Endodermal cell (in vitro differentiated cells): Measurements from ENCODE around the gene PYGB. TPM values are rescaled to one million over a fixed set of nuclear protein-coding genes. Genes with fewer than 3 reads are reported as not detected.

Experiments
- DNase-seq: peaks from one replicate; pipeline ENCODE4 v3.0.0-alpha.2; 2017
- H3K27ac ChIP-seq: 2 replicates; pipeline ENCODE4 v1.5.1; 2013; ENCODE audit warnings: mild to moderate bottlenecking, low read depth, low read length, moderate library complexity
- H3K27me3 ChIP-seq: 2 replicates; pipeline ENCODE4 v1.6.1; 2013; ENCODE audit warnings: mild to moderate bottlenecking, low read length, moderate library complexity; ENCODE audit not compliant: insufficient read depth, control insufficient read depth, poor library complexity, severe bottlenecking
- H3K36me3 ChIP-seq: 2 replicates; pipeline ENCODE4 v1.7.0; 2013; ENCODE audit warnings: mild to moderate bottlenecking, low read length, moderate library complexity; ENCODE audit not compliant: control insufficient read depth, insufficient read depth
- H3K4me1 ChIP-seq: one replicate; pipeline ENCODE4 v1.7.0; 2013; ENCODE audit warnings: low read length; ENCODE audit not compliant: control insufficient read depth, insufficient read depth
- H3K4me3 ChIP-seq: 2 replicates; pipeline ENCODE4 v1.5.1; 2013; ENCODE audit warnings: mild to moderate bottlenecking, low read length, moderate library complexity
- H3K9ac ChIP-seq: 2 replicates; pipeline ENCODE4 v1.6.1; 2013; ENCODE audit warnings: mild to moderate bottlenecking, low read length, moderate library complexity; ENCODE audit not compliant: poor library complexity, severe bottlenecking; ENCODE audit errors: extremely low read depth
- H3K9me3 ChIP-seq: 2 replicates; pipeline ENCODE4 v1.6.1; 2013; ENCODE audit warnings: mild to moderate bottlenecking, low read length, moderate library complexity; ENCODE audit not compliant: control insufficient read depth
- H3K27ac Mint-ChIP-seq: 2 replicates; pipeline ENCODE4 v1.8.0; 2020; ENCODE audit warnings: mixed read lengths
- H3K27me3 Mint-ChIP-seq: 2 replicates; pipeline ENCODE4 v1.8.0; 2021; ENCODE audit warnings: mild to moderate bottlenecking, mixed read lengths; ENCODE audit not compliant: insufficient read depth
- H3K36me3 Mint-ChIP-seq: 2 replicates; pipeline ENCODE4 v1.8.0; 2020; ENCODE audit warnings: low read depth, mixed read lengths
- H3K4me1 Mint-ChIP-seq: 2 replicates; pipeline ENCODE4 v1.8.0; 2020; ENCODE audit warnings: mixed read lengths
- H3K4me3 Mint-ChIP-seq: 2 replicates; pipeline ENCODE4 v1.8.0; 2020; ENCODE audit warnings: mild to moderate bottlenecking, moderate library complexity, mixed read lengths
- H3K9me3 Mint-ChIP-seq: 2 replicates; pipeline ENCODE4 v1.8.0; 2020; ENCODE audit warnings: mild to moderate bottlenecking, mixed read lengths
- CTCF ChIP-seq: fragments of 200-600 bp; sonication (generic); conservative IDR thresholded peaks from 2 replicates; pipeline ENCODE4 v1.5.0; 2021; ENCODE audit warnings: antibody characterized with exemption, mild to moderate bottlenecking
- WGBS, 2 experiments: methylation state at CpG; one replicate each; pipeline versions ENCODE4 v1.1.5 to v1.1.7; 2013; ENCODE audit warnings: missing lambda C conversion rate in 2 of 2, mixed read lengths in 1 of 2; ENCODE audit not compliant: insufficient coverage in 1 of 2, insufficient read length in 1 of 2; 5-methylcytosine and 5-hydroxymethylcytosine counted together
- total RNA-seq, 2 donors: library from RNA; stranded (reverse); fragmentation: NEBNext Ultra II Directional in 1 of 2; extraction: Animal tissue kit (Norgen Biotek cat#: 25700) in 1 of 2; gene quantifications; 2 replicates in 1 of 2; 3 replicates in 1 of 2; pipeline ENCODE4 v1.2.1, GENCODE V29; 2021

The PYGB gene
- total RNA-seq, 2 donors from 2014 or later: 59.3 to 66.8 TPM

- no peaks in the 10 kb centered on the region for H3K9me3 ChIP-seq
- no peak overlapping the region for H3K27ac Mint-ChIP-seq
- H3K27me3 ChIP-seq: no peaks in the 10 kb centered on the region
- H3K27ac ChIP-seq: no peak overlapping the region
- peaks cover 47% of the 10 kb centered on the region for H3K36me3 ChIP-seq
- H3K4me1 ChIP-seq: no peaks in the 10 kb centered on the region
- no peaks in the 10 kb centered on the region for H3K4me1 Mint-ChIP-seq
- no peak overlapping the region for H3K4me3 ChIP-seq
- no peaks in the 10 kb centered on the region for H3K27me3 Mint-ChIP-seq
- no peak for DNase-seq
- H3K9ac ChIP-seq: no peak overlapping the region
- H3K36me3 Mint-ChIP-seq: peaks cover 45% of the 10 kb centered on the region
- no peak for TF ChIP-seq CTCF
- H3K9me3 Mint-ChIP-seq: no peaks in the 10 kb centered on the region
- no peak overlapping the region for H3K4me3 Mint-ChIP-seq
- WGBS, 2 experiments: 92 to 97% methylated on average over 16 to 19 of the region's 19 CpGs
Measured at GRCh38 chr20:25277941-25278521, 30.1 kb downstream of the PYGB start.

GRCh38 chr20:25278636-25279361, 30.9 kb downstream of the PYGB start:
- WGBS, 2 experiments: 94 to 97% methylated on average over 9 to 26 of the region's 26 CpGs
- Mint-ChIP-seq H3K4me3 (no peak overlapping the region), H3K27ac (no peak overlapping the region), H3K27me3 (no peaks in the 10 kb centered on the region), H3K36me3 (peaks cover 46% of the 10 kb centered on the region), H3K4me1 (no peaks in the 10 kb centered on the region), H3K9me3 (no peaks in the 10 kb centered on the region)
- H3K9ac ChIP-seq: no peak overlapping the region
- no peak overlapping the region for H3K27ac ChIP-seq
- H3K4me3 ChIP-seq: no peak overlapping the region
- TF ChIP-seq CTCF: no peak
- no peaks in the 10 kb centered on the region for H3K9me3 ChIP-seq
- no peaks in the 10 kb centered on the region for H3K4me1 ChIP-seq
- no peak for DNase-seq
- H3K36me3 ChIP-seq: peaks cover 43% of the 10 kb centered on the region
- H3K27me3 ChIP-seq: no peaks in the 10 kb centered on the region

- Mint-ChIP-seq H3K36me3 (peaks cover 45% of the 10 kb centered on the region), H3K4me1 (no peaks in the 10 kb centered on the region), H3K4me3 (no peak overlapping the region), H3K27ac (no peak overlapping the region), H3K9me3 (no peaks in the 10 kb centered on the region), H3K27me3 (no peaks in the 10 kb centered on the region)
- no peaks in the 10 kb centered on the region for H3K4me1 ChIP-seq
- no peak for TF ChIP-seq CTCF
- H3K27ac ChIP-seq: no peak overlapping the region
- no peak for DNase-seq
- H3K27me3 ChIP-seq: no peaks in the 10 kb centered on the region
- peaks cover 43% of the 10 kb centered on the region for H3K36me3 ChIP-seq
- no peak overlapping the region for H3K9ac ChIP-seq
- no peak overlapping the region for H3K4me3 ChIP-seq
- H3K9me3 ChIP-seq: no peaks in the 10 kb centered on the region
- WGBS, 2 experiments: 96 to 97% methylated on average over 5 to 9 of the region's 9 CpGs
Measured at GRCh38 chr20:25279403-25279802, 31.5 kb downstream of the PYGB start.
